GM19240 (cell line): ENCODE measurements around the gene IFFO2.

Experiments used
- DNase-seq: peaks from one replicate; pipeline ENCODE4 v3.0.0; 2011; ENCODE audit warnings: low spot score; ENCODE audit not compliant: insufficient read length

IFFO2 gene

DNA sequence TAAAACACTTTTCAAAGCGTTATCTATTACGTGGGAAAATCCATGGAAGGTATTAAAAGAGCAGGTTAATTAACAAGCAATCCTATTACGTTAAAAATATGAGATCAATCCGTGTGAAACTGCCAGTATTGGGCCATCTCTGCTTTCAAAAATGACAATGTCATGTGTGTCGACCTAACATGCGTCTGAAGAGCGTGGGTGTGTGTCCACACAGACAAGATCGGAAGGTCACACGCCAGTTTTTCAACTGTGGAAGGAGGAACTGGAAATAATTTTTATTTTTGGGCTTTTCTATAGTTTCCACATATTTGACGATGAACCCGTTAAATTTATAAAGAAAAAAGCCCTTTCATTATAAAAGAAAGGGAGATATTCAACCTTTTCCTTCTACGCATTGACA, 36.5 kb downstream of the IFFO2 start:
- DNase-seq, result no peak

DNA sequence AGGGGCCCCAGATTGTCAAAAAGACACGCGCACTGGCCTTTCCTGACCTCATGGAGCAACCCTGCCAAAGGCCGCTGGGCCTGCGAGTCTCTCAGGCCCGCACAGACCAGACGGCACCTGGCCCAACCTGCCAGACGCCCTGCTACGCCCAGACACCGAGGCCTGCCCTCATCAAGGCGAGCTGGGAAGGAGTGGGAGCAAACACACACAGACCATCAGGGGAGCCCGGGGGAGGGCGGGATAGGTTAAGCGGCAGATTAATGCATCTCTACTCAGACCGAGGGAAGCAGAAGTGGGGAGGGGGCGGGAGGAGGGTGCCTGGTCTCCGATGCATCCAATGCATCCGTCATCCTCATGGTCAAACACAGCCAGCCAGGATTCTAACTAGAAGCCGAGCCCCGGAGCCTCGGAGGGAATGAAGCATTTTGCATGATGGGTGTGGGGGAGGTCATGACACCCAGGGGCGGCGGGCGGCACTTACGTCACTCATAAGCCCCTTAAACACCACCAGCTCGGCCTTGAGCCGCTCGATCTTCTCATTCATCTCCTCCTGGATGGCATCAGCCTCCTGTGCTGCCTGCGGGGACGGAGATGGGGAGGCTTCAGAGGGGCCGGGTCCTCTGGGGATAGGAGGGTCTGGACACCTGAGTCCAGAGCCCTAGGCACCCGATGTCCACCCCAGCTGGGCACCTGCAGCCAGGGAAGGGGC, 37.1 kb downstream of the IFFO2 start:
- no peak for DNase-seq

DNA sequence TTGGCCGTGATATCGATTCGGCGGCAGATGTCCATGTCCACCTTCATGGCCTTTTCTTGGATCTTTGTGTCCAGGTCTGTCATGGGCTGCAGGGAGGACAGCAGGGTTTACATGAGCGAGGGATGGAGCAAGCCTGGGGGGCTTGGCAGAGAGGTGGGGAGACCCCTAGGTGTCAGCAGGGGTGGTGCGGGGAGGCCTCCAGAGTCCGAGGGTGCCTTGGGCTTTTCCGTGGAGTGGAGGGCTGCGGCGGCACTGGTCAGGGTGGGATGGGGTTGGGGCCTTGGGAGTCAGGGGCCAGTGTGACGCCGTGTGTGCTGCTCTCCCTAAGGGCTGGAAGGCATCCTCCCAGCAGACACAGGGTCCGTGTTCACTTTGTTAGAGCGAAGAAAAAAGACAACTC, 38.1 kb downstream of the IFFO2 start:
- DNase-seq, result no peak

- no peak for DNase-seq
These were observed 39.2 kb downstream of the IFFO2 start for GRCh38 chr1:18917071-18917799.

DNA sequence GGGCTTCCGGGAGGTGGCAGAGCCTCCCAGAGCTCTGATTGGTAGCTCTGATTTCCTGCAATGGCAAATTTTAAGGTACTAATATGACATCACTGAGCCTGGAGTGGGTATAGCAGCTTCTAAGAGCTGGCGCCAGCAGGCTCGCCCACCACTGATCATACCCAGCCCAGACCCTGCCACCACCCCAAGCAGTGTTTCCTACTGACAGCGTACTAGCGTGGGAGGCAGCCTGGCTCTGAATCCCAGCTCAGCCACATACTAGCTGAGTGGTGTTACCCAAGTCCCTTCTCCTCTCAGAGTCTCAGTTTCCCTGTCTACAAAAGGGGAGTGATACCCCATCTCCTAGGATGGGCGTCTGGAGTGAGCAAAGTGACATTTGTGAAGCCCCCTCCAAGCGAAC, 41.1 kb downstream of the IFFO2 start:
- DNase-seq, result no peak

GRCh38 chr1:18913065-18913835, 43.2 kb downstream of the IFFO2 start:
- peak; percentile 93 for DNase-seq

GRCh38 chr1:18912550-18912949, 43.9 kb downstream of the IFFO2 start:
- no peak for DNase-seq

- no peak for DNase-seq
These were observed 47.3 kb downstream of the IFFO2 start for GRCh38 chr1:18908911-18909771.

DNA sequence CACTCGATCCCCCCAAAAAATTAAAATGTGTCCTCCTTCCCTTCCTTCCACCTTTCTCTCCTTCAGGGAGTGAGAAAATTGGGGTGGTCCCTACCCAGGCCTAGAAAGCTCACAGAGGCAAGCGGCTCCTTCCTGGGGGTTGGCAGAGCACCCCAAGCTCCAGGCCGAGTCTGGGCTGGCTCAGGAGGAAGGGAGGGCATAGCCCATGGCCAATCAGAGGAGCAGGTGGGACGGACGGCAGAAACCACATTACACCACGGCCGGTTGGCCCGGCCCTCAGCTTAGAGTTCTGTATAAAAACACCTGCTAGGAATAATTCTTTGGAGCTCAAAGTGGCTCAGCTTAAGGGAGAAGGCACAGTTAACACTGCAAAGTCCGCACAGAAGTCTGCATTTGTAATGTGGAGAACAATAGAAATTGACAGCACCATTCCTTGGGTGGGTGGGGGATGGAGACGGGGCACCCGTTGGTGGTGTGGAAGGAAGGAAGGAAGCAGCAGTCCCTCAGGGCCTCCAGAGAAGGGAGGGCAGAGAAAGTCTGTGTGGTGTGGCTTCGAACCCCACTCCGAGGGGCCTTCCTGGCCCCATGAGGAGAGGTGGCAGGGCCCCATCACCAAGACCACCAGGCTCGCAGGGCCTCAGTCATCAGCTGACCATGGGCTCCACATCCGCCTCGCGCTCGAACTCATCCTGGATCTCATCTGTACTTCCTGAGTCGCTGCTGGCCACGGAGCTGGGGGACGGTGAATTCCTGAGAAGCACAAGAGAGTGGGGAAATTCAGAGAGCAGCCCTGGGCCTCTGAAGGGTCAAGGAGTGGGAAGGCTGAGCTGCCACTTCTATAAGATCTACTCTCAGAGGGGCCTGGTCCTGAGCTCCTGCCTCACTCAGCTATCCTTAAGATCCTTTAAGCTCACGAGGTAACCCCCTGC, 48.3 kb downstream of the IFFO2 start:
- DNase-seq, result no peak

GRCh38 chr1:18907021-18907916, 49.2 kb downstream of the IFFO2 start:
- DNase-seq, result no peak

DNA sequence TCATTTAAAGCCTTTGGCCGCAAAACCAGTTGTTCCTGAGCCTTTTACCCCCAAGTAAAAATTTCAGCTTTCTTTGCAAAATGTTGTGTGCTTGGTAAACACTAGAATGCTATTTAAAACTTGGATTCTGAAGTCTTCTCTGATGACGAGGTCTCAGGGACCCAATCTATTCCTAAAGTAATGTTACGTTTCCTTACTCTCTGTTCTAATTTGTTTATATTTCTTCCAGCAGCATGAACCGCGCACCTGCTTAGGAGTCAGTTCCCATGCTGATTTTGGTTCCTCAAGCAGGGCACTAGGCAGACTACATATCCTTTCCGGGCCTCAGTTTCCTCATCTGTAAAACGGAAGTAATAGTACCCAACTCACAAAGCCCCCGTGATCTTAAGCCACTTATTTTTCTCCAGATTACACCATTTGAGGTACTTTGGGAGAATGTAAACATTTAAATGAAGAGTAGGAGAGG, 53.2 kb downstream of the IFFO2 start:
- no peak for DNase-seq

DNA sequence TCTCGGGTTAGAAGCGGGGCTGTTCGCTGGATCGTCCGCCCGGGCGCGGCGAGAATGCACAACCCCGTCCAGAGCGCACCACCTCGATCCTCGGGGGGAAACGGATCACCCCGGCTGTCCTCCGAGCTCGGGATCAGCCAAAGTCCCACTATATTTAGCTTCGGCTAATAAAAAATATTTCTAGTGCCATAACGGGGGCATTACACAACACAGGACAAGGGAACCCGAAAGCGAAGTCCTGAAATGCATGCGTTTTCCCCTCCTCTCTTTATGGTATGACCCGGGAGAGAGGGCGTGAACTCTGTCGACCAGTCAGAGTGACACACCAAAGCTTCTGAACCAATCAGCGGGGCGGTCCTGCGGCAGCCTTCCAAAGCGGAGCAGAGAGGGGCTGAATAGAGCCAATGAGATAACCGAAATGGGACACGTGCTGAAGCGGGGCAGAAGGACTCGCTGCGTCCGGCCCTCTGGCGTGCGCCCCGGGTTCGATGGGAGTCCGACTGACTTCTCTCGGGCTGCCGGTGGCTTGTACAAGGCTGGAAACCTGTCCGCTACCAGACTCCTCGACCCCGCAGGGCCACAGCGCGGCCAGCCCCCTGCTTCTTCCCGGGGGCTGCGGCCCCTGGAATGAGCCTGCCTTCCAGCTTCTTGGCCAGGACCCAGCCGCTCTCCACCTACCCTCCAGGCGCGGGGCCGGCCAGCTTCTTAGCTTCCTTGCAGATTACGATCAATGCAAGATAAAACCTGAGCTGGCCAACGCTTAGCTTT, 53.8 kb downstream of the IFFO2 start, which contains the start of gene ALDH4A1:
ALDH4A1 (minus strand) TSS at position 33 of the 768 bp plus-strand sequence; CDS start at position 1, 32 bp downstream.
- DNase-seq, result peak; percentile 98

DNA sequence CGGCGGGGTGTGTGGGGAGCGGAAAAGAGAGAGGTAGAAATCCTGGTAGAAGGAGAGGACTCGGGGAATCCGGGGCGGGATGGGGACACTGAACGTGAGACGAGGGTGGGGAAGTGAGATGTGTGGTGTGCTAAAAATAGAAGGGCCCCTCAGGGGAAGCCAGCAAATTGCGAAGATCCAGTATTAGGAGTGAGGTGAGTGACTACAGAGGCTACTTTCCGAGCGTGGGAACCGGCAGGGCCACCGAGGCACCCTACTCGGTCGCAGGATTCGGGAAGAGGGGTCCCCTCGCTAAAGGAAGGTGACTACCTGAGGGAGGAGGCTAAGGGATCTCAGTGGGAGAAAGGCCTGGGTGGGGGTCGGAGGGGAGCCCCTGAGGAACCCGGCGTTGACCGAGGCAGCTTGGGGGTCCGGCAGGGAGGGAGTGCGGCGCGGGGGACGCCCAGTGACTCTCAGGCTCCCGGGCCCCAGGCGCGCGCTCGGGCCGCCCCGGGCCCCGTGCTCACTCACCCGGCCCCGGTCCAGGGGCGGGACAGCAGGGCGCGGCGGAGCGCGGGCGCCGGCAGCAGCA, 54.4 kb downstream of the IFFO2 start:
- no peak for DNase-seq

- DNase-seq, result no peak
These were observed 55.1 kb downstream of the IFFO2 start for GRCh38 chr1:18901147-18901951.

DNA sequence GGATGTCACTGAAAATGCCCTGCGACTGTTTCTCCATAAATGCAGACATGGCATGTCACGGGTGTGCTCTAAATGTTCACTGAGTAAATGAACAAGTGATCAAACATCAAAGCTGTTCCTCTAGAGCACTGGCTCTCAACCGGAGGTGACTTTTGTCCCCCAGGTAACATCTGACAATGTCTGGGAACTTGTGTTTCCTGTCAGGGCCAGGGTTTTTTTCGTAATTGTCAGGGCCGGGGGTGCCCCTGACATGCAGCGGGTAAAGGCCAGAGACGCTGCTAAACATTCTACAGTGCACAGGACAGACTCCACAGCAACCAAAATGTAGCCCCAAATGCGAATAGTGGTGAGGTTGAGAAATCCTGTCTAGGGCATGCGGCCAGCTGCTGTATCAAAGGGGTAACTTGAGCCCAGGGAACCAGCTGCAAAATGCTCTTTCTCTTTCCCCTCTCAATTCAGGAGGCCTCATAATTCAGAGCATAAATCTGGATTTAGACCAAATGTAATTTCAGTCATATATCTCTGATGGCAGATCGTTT, 56.1 kb downstream of the IFFO2 start:
- DNase-seq, result no peak

- DNase-seq, result no peak
These were observed 57.0 kb downstream of the IFFO2 start for GRCh38 chr1:18899363-18900049.
